ENCODE measurements around the gene RPS15.

GRCh38 chr19:1390890-1391423 is 47.2 kb upstream of the RPS15 start:
- TF ChIP-seq CTCF (IDR thresholded peaks at IDR 0.05) = no peak
- TF ChIP-seq POLR2A (IDR thresholded peaks at IDR 0.05) = no peak

Data from right lobe of liver (tissue), 4 donors.